GM13976 (cell line): ENCODE data around the gene EDARADD.
"Not testable (repeated sequence)": the region's sequence is repeated elsewhere in the genome, so short reads cannot be mapped to it uniquely, and the experiment has no call there.

Experiments
- DNase-seq: peaks from one replicate; pipeline ENCODE4 v3.0.0; 2012; ENCODE audit warnings: low spot score
- in situ Hi-C: fragments of 300-500 bp; cut with MboI; formaldehyde crosslinking; loops from one replicate; pipeline ENCODE4 v1.12.0; 2022; ENCODE audit warnings: low sequenced_read_pairs, mixed read lengths, inconsistent platforms; ENCODE audit not compliant: unreplicated experiment
- TF ChIP-seq, protein P1 (sequence below): IDR thresholded peaks from 2 replicates; pipeline ENCODE4 v1.5.1; 2012; ENCODE audit warnings: borderline replicate concordance, mild to moderate bottlenecking; ENCODE audit not compliant: insufficient read depth; ENCODE audit errors: extremely low read depth, missing control alignments, control extremely low read depth

EDARADD gene

DNA sequence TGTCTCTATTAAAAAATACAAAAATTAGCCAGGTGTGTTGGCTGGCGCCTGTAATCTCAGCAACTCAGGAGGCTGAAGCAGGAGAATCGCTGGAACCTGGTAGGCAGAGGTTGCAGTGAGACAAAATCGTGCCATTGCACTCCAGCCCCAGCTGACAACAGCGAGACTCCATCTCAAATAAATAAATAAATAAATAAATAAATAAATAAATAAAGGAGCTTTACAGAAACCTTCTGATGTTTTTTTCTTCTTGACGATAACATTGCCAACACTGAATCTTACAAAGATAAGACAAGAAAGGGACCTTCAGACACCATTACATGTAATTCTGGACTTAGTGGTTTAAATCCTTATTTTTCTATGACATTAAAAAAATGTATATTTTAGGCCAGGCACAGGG, 81.9 kb downstream of the EDARADD start:
- in situ Hi-C loops, result no loop called here
- TF ChIP-seq, protein P1, sequence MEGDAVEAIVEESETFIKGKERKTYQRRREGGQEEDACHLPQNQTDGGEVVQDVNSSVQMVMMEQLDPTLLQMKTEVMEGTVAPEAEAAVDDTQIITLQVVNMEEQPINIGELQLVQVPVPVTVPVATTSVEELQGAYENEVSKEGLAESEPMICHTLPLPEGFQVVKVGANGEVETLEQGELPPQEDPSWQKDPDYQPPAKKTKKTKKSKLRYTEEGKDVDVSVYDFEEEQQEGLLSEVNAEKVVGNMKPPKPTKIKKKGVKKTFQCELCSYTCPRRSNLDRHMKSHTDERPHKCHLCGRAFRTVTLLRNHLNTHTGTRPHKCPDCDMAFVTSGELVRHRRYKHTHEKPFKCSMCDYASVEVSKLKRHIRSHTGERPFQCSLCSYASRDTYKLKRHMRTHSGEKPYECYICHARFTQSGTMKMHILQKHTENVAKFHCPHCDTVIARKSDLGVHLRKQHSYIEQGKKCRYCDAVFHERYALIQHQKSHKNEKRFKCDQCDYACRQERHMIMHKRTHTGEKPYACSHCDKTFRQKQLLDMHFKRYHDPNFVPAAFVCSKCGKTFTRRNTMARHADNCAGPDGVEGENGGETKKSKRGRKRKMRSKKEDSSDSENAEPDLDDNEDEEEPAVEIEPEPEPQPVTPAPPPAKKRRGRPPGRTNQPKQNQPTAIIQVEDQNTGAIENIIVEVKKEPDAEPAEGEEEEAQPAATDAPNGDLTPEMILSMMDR, result no peak
- no peak for DNase-seq

DNA sequence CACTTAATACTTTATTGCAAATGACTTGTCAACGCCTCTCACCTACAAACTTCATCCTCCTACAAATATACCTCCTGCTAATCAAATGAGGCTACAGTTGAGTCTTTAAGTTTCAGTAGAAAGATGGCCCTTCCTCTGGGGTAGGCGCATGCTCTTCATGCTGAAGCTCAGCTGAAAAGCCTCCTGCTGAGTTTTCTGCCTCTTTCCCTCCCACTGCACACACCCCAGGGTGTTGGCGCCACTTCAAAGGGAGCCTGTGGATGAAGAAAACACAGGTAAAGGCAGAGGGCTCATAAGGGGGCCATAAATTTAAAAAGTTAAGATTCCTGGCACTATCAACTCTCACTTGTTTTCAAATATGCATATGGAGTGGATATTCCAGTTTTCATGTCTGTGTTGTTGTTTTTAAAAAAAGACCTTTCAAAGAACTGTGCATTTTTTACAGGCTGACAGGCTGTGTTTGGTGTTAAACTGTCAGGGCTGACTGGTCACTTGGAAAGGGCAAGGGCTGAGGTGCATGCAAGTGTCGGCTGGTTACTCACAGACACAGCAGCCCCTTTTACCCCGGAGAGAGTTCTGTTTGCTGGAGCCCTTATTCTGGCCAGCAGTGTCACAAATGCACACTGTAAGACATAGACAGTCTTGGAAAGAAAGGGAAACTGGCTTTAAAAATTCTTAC, 86.8 kb downstream of the EDARADD start:
- in situ Hi-C loops, result loop anchor here (10.0 kb wide), 1 partner anchor 366 kb away; no protein-coding TSS in a partner anchor
- no peak for DNase-seq
- TF ChIP-seq, protein P1, result no peak

DNA sequence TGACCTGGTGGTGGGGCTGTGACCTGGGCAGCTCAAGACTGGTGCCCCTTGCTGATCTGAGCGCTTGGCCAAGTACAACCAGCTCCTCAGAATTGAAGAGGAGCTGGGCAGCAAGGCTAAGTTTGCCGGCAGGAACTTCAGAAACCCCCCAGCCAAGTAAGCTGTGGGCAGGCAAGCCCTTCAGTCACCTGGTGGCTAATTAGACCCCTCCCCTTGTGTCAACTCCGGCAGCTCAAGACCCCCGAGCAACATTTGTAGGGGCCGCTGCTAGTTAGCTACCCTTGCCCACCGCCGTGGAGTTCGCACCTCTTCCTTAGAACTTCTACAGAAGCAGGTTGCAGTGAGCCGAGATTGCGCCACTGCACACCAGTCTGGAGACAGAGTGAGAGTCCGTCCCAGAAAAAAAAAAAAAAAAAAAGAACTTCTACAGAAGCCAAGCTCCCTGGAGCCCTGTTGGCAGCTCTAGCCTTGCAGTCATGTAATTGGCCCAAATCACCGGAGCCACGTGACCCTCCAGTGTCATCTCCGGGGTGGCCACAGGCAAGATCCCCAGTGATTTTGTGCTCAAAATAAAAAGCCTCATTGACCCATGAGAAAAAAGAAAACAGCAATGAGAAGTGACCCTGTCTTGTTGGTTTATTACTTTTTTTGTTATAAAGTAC, 90.4 kb downstream of the EDARADD start:
- in situ Hi-C loops, result loop anchor here (10.0 kb wide), 1 partner anchor 370 kb away; no protein-coding TSS in a partner anchor
- no peak for DNase-seq
- TF ChIP-seq, protein P1, result no peak

DNA sequence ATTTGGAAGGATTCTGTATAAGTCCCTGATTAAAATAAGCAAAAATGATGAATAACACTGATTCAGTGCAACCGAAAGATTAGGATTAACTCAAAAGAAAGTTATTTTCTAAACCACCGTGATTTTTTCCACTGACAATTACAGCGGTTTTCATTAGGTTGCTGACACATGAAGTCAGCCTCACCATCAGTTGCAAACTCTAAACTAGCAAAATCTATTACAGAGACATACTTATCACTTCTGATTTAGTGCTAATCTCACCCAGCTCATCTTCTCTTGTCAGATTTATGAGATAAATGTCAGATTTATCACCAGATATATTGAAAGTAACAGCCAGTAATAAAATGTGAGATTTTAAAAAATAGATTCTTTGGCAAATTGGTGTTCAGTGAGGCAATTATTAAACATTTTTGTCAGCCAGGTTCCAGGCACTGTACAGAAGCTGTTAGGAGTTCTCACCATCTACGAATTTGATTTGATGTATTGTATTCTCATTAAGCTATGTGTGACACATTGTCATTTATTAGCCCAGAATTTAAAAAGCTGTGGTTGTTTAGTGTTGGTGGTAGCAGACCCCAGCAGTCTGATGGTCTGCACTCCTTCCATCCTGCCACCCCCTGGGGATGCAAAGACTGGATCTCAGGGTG, 92.4 kb downstream of the EDARADD start:
- DNase-seq, result no peak
- TF ChIP-seq, protein P1, result no peak

DNA sequence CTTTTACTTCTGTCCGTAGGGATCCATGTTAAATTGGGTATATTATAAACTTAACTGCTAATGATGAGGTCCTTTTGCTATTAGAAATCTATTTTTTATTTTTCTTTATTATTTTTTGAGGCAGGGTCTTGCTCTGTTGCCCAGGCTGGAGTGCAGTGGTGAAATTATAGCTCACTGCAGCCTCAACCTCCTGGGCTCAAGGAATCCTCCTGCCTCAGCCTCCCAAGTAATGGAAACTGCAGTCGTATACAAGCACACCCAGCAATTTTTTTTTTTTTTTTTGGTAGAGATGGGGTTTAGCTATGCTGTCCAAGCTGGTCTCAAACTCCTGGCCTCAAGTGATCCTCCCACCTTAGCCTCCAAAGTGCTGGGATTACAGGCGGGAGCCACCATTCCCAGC, 95.1 kb downstream of the EDARADD start:
- in situ Hi-C loops, result loop anchor here (10.0 kb wide), 1 partner anchor 374 kb away; no protein-coding TSS in a partner anchor
- DNase-seq, result not testable (repeated sequence)

More for the DNA sequence above, 92.4 kb downstream of the EDARADD start:
- in situ Hi-C loops, result loop anchor here (10.0 kb wide), 1 partner anchor 372 kb away; no protein-coding TSS in a partner anchor

DNA sequence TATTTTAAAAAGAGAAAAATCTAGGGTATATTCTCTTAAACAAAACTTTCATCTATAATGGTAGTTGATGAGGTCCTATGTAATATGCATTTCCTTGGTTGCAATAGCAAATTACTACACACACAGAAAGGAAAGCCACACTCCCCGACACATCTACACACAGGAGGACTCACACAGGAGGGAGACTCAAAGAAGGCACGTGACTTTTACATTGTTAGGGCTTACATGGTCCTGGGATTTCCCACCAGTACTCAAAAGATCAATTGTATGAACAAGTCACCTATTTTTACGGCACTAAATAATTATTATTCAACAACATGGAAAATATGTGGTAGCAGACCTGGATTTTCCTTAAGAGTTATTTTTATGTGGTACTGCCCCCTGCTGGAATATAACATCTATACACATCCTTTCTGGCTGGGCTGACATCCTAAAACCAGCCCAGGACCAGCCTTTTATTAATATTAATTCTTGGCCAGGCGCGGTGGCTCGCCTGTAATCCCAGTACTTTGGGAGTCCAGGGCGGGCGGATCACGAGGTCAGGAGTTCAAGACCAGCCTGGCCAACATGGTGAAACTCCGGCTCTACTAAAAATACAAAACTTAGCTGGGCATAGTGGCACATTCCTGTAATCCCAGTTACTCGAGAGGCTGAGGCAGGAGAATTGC, 95.8 kb downstream of the EDARADD start:
- in situ Hi-C loops, result loop anchor here (10.0 kb wide), 1 partner anchor 375 kb away; no protein-coding TSS in a partner anchor
- peak; percentile 70 for DNase-seq
- TF ChIP-seq, protein P1, result peak; percentile 26
